Sigmoid colon (tissue), 4 donors: ENCODE results near the gene PPM1M.

Experiments
- EP300 ChIP-seq, 4 donors: sonication (generic); formaldehyde crosslinking; IDR thresholded peaks; one replicate each; pipeline ENCODE4 v1.6.1; 2017; ENCODE audit warnings: antibody characterized with exemption in 4 of 4
- POLR2A ChIP-seq, 2 donors: fragments of 450-650 bp; IDR thresholded peaks; one replicate each; pipeline ENCODE4 v1.6.1; 2016; ENCODE audit warnings: antibody characterized with exemption in 2 of 2, mild to moderate bottlenecking in 2 of 2, moderate library complexity in 2 of 2
- TF ChIP-seq, protein P1 (sequence below), 4 experiments: fragments of 450-650 bp in 3 of 4; fragments of 200-600 bp in 1 of 4; IDR thresholded peaks; one replicate each; pipeline ENCODE4 v1.5.1; 2016 to 2019; ENCODE audit warnings: antibody characterized with exemption in 4 of 4, mild to moderate bottlenecking in 3 of 4, moderate library complexity in 2 of 4

DNA sequence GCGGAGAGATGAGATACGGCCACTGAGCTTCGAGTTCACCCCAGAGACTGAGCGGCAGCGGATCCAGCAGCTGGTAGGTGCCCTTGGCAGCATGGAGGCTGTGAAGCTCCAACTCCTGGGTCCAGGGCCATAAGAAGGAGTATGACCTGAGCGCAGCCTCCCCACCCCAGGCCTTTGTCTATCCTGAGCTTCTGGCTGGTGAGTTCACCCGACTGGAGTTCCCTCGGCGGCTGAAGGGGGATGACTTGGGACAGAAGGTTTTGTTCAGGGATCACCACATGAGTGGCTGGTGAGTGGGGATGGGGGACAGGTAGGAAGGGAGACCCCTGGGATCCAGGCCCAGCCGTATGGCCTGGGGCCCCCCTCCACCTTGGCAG is 2.6 kb downstream of the PPM1M start:
- TF ChIP-seq EP300 (IDR thresholded peaks at IDR 0.05) (no peak), POLR2A (IDR thresholded peaks at IDR 0.05) (no peak)
- TF ChIP-seq, protein P1, sequence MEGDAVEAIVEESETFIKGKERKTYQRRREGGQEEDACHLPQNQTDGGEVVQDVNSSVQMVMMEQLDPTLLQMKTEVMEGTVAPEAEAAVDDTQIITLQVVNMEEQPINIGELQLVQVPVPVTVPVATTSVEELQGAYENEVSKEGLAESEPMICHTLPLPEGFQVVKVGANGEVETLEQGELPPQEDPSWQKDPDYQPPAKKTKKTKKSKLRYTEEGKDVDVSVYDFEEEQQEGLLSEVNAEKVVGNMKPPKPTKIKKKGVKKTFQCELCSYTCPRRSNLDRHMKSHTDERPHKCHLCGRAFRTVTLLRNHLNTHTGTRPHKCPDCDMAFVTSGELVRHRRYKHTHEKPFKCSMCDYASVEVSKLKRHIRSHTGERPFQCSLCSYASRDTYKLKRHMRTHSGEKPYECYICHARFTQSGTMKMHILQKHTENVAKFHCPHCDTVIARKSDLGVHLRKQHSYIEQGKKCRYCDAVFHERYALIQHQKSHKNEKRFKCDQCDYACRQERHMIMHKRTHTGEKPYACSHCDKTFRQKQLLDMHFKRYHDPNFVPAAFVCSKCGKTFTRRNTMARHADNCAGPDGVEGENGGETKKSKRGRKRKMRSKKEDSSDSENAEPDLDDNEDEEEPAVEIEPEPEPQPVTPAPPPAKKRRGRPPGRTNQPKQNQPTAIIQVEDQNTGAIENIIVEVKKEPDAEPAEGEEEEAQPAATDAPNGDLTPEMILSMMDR (IDR thresholded peaks at IDR 0.05), result no peak
